HEK293T (cell line): ENCODE measurements around the gene CDH18.
A peak's percentile ranks its signal among the peaks of the same experiment; 100 is the strongest.
"Not testable (repeated sequence)": the region's sequence is repeated elsewhere in the genome, so short reads cannot be mapped to it uniquely, and the experiment has no call there.

Experiments
- CTCF ChIA-PET: fragments of 350-600 bp; formaldehyde crosslinking; extraction: SDS; loops from one replicate; lab custom pipeline; 2021; ENCODE audit warnings: antibody characterized with exemption, inconsistent platforms; lab: Yijun Ruan, JAX
- POLR2A ChIA-PET: fragments of 350-600 bp; formaldehyde crosslinking; extraction: SDS; loops from one replicate; lab custom pipeline; 2020; ENCODE audit warnings: antibody characterized with exemption, inconsistent platforms; lab: Yijun Ruan, JAX
- DNase-seq: peaks from one replicate; pipeline ENCODE4 v3.0.0; 2012; ENCODE audit warnings: mixed read lengths; ENCODE audit errors: extremely low spot score
- ARNT ChIP-seq: fragments of 450-650 bp; IDR thresholded peaks from 2 replicates; pipeline ENCODE4 v1.6.1; 2017; ENCODE audit warnings: mild to moderate bottlenecking
- BHLHE40 ChIP-seq: fragments of 450-650 bp; IDR thresholded peaks from 2 replicates; pipeline ENCODE4 v1.6.1; 2016; ENCODE audit warnings: mild to moderate bottlenecking, moderate library complexity, borderline replicate concordance
- CTBP1 ChIP-seq: fragments of 450-650 bp; IDR thresholded peaks from 2 replicates; pipeline ENCODE4 v1.6.1; 2016; ENCODE audit warnings: borderline replicate concordance
- ELF4 ChIP-seq: fragments of 450-650 bp; IDR thresholded peaks from 2 replicates; pipeline ENCODE4 v1.6.1; 2017; ENCODE audit warnings: antibody characterized with exemption
- FOXA1 ChIP-seq: fragments of 450-650 bp; IDR thresholded peaks from 2 replicates; pipeline ENCODE4 v1.6.1; 2016; ENCODE audit warnings: mild to moderate bottlenecking
- FOXK2 ChIP-seq: fragments of 450-650 bp; IDR thresholded peaks from 2 replicates; pipeline ENCODE4 v1.6.1; 2016; ENCODE audit warnings: mild to moderate bottlenecking
- FOXM1 ChIP-seq: fragments of 450-650 bp; IDR thresholded peaks from 2 replicates; pipeline ENCODE4 v1.6.1; 2017; ENCODE audit warnings: mild to moderate bottlenecking, borderline replicate concordance
- HDGF ChIP-seq: fragments of 450-650 bp; IDR thresholded peaks from 2 replicates; pipeline ENCODE4 v1.6.1; 2017; ENCODE audit warnings: antibody characterized with exemption, borderline replicate concordance
- L3MBTL2 ChIP-seq: fragments of 450-650 bp; conservative IDR thresholded peaks from 2 replicates; pipeline ENCODE4 v1.6.1; 2016; ENCODE audit warnings: mild to moderate bottlenecking
- LEF1 ChIP-seq: fragments of 450-650 bp; IDR thresholded peaks from 2 replicates; pipeline ENCODE4 v1.6.1; 2017; ENCODE audit warnings: mild to moderate bottlenecking, borderline replicate concordance
- NFRKB ChIP-seq: fragments of 450-650 bp; IDR thresholded peaks from 2 replicates; pipeline ENCODE4 v1.6.1; 2016; ENCODE audit warnings: mild to moderate bottlenecking, moderate library complexity
- PKNOX1 ChIP-seq: fragments of 450-650 bp; IDR thresholded peaks from 2 replicates; pipeline ENCODE4 v1.6.1; 2016
- SP1 ChIP-seq: fragments of 450-650 bp; IDR thresholded peaks from 2 replicates; pipeline ENCODE4 v1.6.1; 2017
- SUZ12 ChIP-seq: fragments of 450-650 bp; IDR thresholded peaks from 2 replicates; pipeline ENCODE4 v1.6.1; 2016; ENCODE audit warnings: mild to moderate bottlenecking
- TARDBP ChIP-seq: fragments of 450-650 bp; IDR thresholded peaks from 2 replicates; pipeline ENCODE4 v1.6.1; 2016
- ZNF384 ChIP-seq: fragments of 450-650 bp; IDR thresholded peaks from 2 replicates; pipeline ENCODE4 v1.6.1; 2016

CDH18 gene

GRCh38 chr5:19853616-19854240 lies 134.3 kb downstream of the CDH18 start:
- ChIA-PET CTCF (no interaction called here), POLR2A (no interaction called here)
- no peak for TF ChIP-seq NFRKB
- no peak for TF ChIP-seq HDGF
- TF ChIP-seq SP1: no peak
- no peak for DNase-seq

GRCh38 chr5:19837536-19838174 lies 150.3 kb downstream of the CDH18 start:
- no peak for TF ChIP-seq ARNT
- no peak for TF ChIP-seq LEF1
- no peak for TF ChIP-seq NFRKB
- no peak for DNase-seq
- POLR2A ChIA-PET: no interaction called here
- CTCF ChIA-PET: no interaction called here

GRCh38 chr5:19835442-19835841 lies 152.6 kb downstream of the CDH18 start:
- ChIA-PET POLR2A (no interaction called here), CTCF (interaction anchor here (0.7 kb wide), 1 partner anchor 18 kb away, joined by 3 read pairs; no protein-coding TSS in a partner anchor)
- no peak for DNase-seq
- TF ChIP-seq ELF4 (no peak), FOXK2 (no peak), FOXA1 (no peak), SP1 (no peak), L3MBTL2 (no peak), HDGF (no peak), LEF1 (no peak), FOXM1 (no peak), CTBP1 (no peak), ARNT (no peak), TARDBP (no peak), SUZ12 (no peak), NFRKB (no peak), ZNF384 (no peak), PKNOX1 (no peak), BHLHE40 (no peak)

GRCh38 chr5:19812720-19813119 lies 175.3 kb downstream of the CDH18 start:
- DNase-seq, CTCF ChIA-PET, POLR2A ChIA-PET: not testable (repeated sequence)

GRCh38 chr5:19806756-19807155 lies 181.2 kb downstream of the CDH18 start:
- CTCF ChIA-PET: no interaction called here
- no peak for TF ChIP-seq NFRKB
- TF ChIP-seq FOXM1: no peak
- no peak for TF ChIP-seq CTBP1
- TF ChIP-seq FOXA1: no peak
- TF ChIP-seq TARDBP: no peak
- no peak for TF ChIP-seq ELF4
- no peak for DNase-seq
- POLR2A ChIA-PET: no interaction called here

GRCh38 chr5:19802686-19803085 lies 185.3 kb downstream of the CDH18 start:
- TF ChIP-seq TARDBP (no peak), L3MBTL2 (no peak), SUZ12 (no peak), NFRKB (no peak), ELF4 (no peak), BHLHE40 (no peak), HDGF (no peak), FOXK2 (no peak), LEF1 (no peak), PKNOX1 (no peak), ZNF384 (no peak)
- ChIA-PET POLR2A (no interaction called here), CTCF (no interaction called here)
- no peak for DNase-seq

- POLR2A ChIA-PET: no interaction called here
- no peak for TF ChIP-seq LEF1
- no peak for TF ChIP-seq HDGF
- no peak for TF ChIP-seq FOXA1
- TF ChIP-seq L3MBTL2: no peak
- no peak for TF ChIP-seq ZNF384
- no peak for TF ChIP-seq FOXK2
- TF ChIP-seq CTBP1: no peak
- TF ChIP-seq SUZ12: no peak
- TF ChIP-seq ARNT: no peak
- no peak for TF ChIP-seq PKNOX1
- TF ChIP-seq NFRKB: no peak
- no peak for TF ChIP-seq FOXM1
- TF ChIP-seq BHLHE40: no peak
- no peak for TF ChIP-seq TARDBP
- TF ChIP-seq ELF4: no peak
- no peak for TF ChIP-seq SP1
- CTCF ChIA-PET: no interaction called here
- peak; percentile 7 for DNase-seq
Observed at GRCh38 chr5:19795218-19795617, 192.8 kb downstream of the CDH18 start.
